CD4-positive, alpha-beta T cell (primary cell): ENCODE measurements around the gene ANGPTL2. TPM values are rescaled to one million over a fixed set of nuclear protein-coding genes. Genes with fewer than 3 reads are reported as not detected.

Source experiments
- ATAC-seq: fragments of 200-7000 bp; cut with Tn5 transposase; one replicate; pipeline ENCODE4 v1.10.0; 2022; ENCODE audit warnings: mild to moderate bottlenecking; ENCODE audit not compliant: poor library complexity
- CTCF ChIA-PET: fragments of 350-600 bp; sonication (Branson Sonifier 250); formaldehyde crosslinking; loops from one replicate; lab custom pipeline; 2021; ENCODE audit warnings: antibody characterized with exemption, inconsistent platforms; lab: Charles Lee
- POLR2A ChIA-PET: fragments of 350-600 bp; sonication (Branson Sonifier 250); formaldehyde crosslinking; loops from one replicate; lab custom pipeline; 2021; ENCODE audit warnings: antibody characterized with exemption, inconsistent platforms; lab: Charles Lee
- DNase-seq, 14 experiments: peaks; one replicate each; pipeline ENCODE4 v3.0.0-alpha.2; 2013 to 2020; ENCODE audit warnings: mixed read lengths in 2 of 14
- H3K27ac ChIP-seq, 2 donors: one replicate each; pipeline versions ENCODE4 v1.5.1 to v1.7.0; 2013; ENCODE audit warnings: low read length in 2 of 2, low read depth in 1 of 2, mild to moderate bottlenecking in 1 of 2
- H3K27me3 ChIP-seq, 2 experiments: 1 replicate in 1 of 2; 2 replicates in 1 of 2; pipeline versions ENCODE4 v1.6.1 to v1.7.0; 2013; ENCODE audit warnings: low read length in 2 of 2, control low read depth in 1 of 2, mild to moderate bottlenecking in 1 of 2, moderate library complexity in 1 of 2; ENCODE audit not compliant: insufficient read depth in 2 of 2, control insufficient read depth in 1 of 2
- H3K36me3 ChIP-seq: one replicate; pipeline ENCODE4 v1.6.1; 2013; ENCODE audit warnings: low read length, control low read depth; ENCODE audit not compliant: insufficient read depth
- H3K4me1 ChIP-seq: one replicate; pipeline ENCODE4 v1.6.1; 2013; ENCODE audit warnings: low read length, control low read depth; ENCODE audit not compliant: insufficient read depth
- H3K4me3 ChIP-seq: one replicate; pipeline ENCODE4 v1.5.1; 2013; ENCODE audit warnings: mild to moderate bottlenecking, low read length, moderate library complexity
- H3K9me3 ChIP-seq, 2 experiments: 1 replicate in 1 of 2; 2 replicates in 1 of 2; pipeline versions ENCODE4 v1.6.1 to v1.7.0; 2013; ENCODE audit warnings: low read length in 2 of 2, mild to moderate bottlenecking in 2 of 2, control low read depth in 1 of 2, moderate library complexity in 1 of 2; ENCODE audit not compliant: control insufficient read depth in 1 of 2, insufficient read depth in 1 of 2
- H3K27ac Mint-ChIP-seq: one replicate; pipeline ENCODE4 v1.8.0; 2020; ENCODE audit warnings: mixed read lengths
- H3K27me3 Mint-ChIP-seq: one replicate; pipeline ENCODE4 v1.8.0; 2021; ENCODE audit warnings: mixed read lengths
- H3K36me3 Mint-ChIP-seq: one replicate; pipeline ENCODE4 v1.8.0; 2021; ENCODE audit warnings: low read depth, mixed read lengths
- H3K4me1 Mint-ChIP-seq: one replicate; pipeline ENCODE4 v1.8.0; 2021; ENCODE audit warnings: low read depth, mixed read lengths
- H3K4me3 Mint-ChIP-seq: one replicate; pipeline ENCODE4 v1.8.0; 2020; ENCODE audit warnings: mild to moderate bottlenecking, mixed read lengths
- H3K9me3 Mint-ChIP-seq: one replicate; pipeline ENCODE4 v1.8.0; 2020; ENCODE audit warnings: mixed read lengths
- CTCF ChIP-seq: fragments of 200-600 bp; IDR thresholded peaks from one replicate; pipeline ENCODE4 v1.8.0; 2022; ENCODE audit warnings: antibody characterized with exemption, mild to moderate bottlenecking
- intact Hi-C, 2 experiments: fragments of 100-400 bp; cut with DNase I in 1 of 2; cut with micrococcal nuclease in 1 of 2; formaldehyde crosslinking; loops; one replicate each; pipeline versions ENCODE4 v1.15.1 to v1.9.0; 2023 to 2025; cut with DNase I, micrococcal nuclease
- total RNA-seq, 174 experiments: library from RNA in 2 of 174; stranded (reverse) in 2 of 174; gene quantifications; one replicate each; pipeline ENCODE4 v1.2.3 and lab custom pipeline; 2021 to 2026

Gene ANGPTL2
- total RNA-seq, 2 experiments from 2014 or later: not detected

- Histone ChIP-seq H3K4me1 (no peaks in the 10 kb centered on the region), H3K36me3 (no peaks in the 10 kb centered on the region), H3K9me3 (no peaks in the 10 kb centered on the region), H3K27ac (no peak overlapping the region), H3K27me3 (no peaks in the 10 kb centered on the region), H3K4me3 (no peak overlapping the region)
- Mint-ChIP-seq H3K9me3 (no peaks in the 10 kb centered on the region), H3K4me1 (no peaks in the 10 kb centered on the region), H3K27me3 (peaks cover 22% of the 10 kb centered on the region), H3K27ac (no peak overlapping the region), H3K4me3 (no peak overlapping the region), H3K36me3 (no peaks in the 10 kb centered on the region)
- intact Hi-C loops: no loop called here
- ATAC-seq (no peak), DNase-seq (no peak)
- TF ChIP-seq CTCF: no peak
- CTCF ChIA-PET: no interaction called here
- POLR2A ChIA-PET: no interaction called here
Measured at GRCh38 chr9:127128341-127129072, 6.1 kb upstream of the ANGPTL2 start.

GRCh38 chr9:127126971-127127370, 4.5 kb upstream of the ANGPTL2 start:
- CTCF ChIA-PET: no interaction called here
- Histone ChIP-seq H3K4me1 (peaks cover 11% of the 10 kb centered on the region), H3K27ac (no peak overlapping the region), H3K4me3 (no peak overlapping the region), H3K36me3 (no peaks in the 10 kb centered on the region), H3K27me3 (peaks cover 13% of the 10 kb centered on the region in 2 experiments), H3K9me3 (peaks cover 0 to 6% of the 10 kb centered on the region in 2 experiments)
- POLR2A ChIA-PET: no interaction called here
- no peak for TF ChIP-seq CTCF
- no peak overlapping the region for H3K4me3 Mint-ChIP-seq
- H3K27me3 Mint-ChIP-seq: peaks cover 29% of the 10 kb centered on the region
- H3K36me3 Mint-ChIP-seq: no peaks in the 10 kb centered on the region
- ATAC-seq (no peak), DNase-seq (no peak)
- intact Hi-C loops: no loop called here
- no peaks in the 10 kb centered on the region for H3K9me3 Mint-ChIP-seq
- H3K4me1 Mint-ChIP-seq: no peaks in the 10 kb centered on the region
- no peak overlapping the region for H3K27ac Mint-ChIP-seq

DNA sequence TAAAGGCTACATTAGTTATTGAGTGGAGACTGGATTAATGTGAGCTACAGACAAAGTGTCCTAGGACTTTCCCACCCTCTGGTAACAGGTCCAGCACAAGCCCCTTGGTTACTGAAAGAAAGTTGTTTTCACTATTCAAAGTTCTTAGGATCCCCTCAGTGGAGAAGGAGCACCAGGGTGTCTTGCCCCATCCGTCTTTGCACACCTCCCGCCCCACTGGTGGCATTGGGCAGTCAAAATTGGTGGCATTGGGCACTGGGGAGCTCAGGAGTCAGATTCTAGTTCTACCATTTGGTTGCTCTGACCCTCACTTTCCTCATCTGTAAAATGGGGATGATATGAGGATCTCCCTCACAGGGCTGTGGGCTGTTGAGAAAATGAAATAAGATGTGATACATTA, 2.4 kb upstream of the ANGPTL2 start:
- H3K27me3 Mint-ChIP-seq: peaks cover 49% of the 10 kb centered on the region
- ChIA-PET POLR2A (no interaction called here), CTCF (no interaction called here)
- H3K4me3 Mint-ChIP-seq: no peak overlapping the region
- no peak overlapping the region for H3K4me3 ChIP-seq
- peaks cover 20 to 26% of the 10 kb centered on the region in 2 experiments for H3K27me3 ChIP-seq
- peaks cover 14% of the 10 kb centered on the region for H3K4me1 ChIP-seq
- H3K4me1 Mint-ChIP-seq: no peaks in the 10 kb centered on the region
- no peak for DNase-seq
- H3K27ac ChIP-seq: no peak overlapping the region
- intact Hi-C loops: no loop called here
- no peaks in the 10 kb centered on the region for H3K36me3 ChIP-seq
- H3K9me3 ChIP-seq: peaks cover 0 to 10% of the 10 kb centered on the region in 2 experiments
- no peak for TF ChIP-seq CTCF
- H3K36me3 Mint-ChIP-seq: no peaks in the 10 kb centered on the region
- ATAC-seq: no peak
- no peak overlapping the region for H3K27ac Mint-ChIP-seq
- H3K9me3 Mint-ChIP-seq: no peaks in the 10 kb centered on the region
